ENCODE results near the gene RIN1. TPM values are rescaled to one million over a fixed set of nuclear protein-coding genes. Genes with fewer than 3 reads are reported as not detected.

Gene RIN1
- polyA plus RNA-seq, 1 donor (not counting 4 experiments of a cell fraction or from before 2014, with no cell fraction given): 10.6 TPM

DNA sequence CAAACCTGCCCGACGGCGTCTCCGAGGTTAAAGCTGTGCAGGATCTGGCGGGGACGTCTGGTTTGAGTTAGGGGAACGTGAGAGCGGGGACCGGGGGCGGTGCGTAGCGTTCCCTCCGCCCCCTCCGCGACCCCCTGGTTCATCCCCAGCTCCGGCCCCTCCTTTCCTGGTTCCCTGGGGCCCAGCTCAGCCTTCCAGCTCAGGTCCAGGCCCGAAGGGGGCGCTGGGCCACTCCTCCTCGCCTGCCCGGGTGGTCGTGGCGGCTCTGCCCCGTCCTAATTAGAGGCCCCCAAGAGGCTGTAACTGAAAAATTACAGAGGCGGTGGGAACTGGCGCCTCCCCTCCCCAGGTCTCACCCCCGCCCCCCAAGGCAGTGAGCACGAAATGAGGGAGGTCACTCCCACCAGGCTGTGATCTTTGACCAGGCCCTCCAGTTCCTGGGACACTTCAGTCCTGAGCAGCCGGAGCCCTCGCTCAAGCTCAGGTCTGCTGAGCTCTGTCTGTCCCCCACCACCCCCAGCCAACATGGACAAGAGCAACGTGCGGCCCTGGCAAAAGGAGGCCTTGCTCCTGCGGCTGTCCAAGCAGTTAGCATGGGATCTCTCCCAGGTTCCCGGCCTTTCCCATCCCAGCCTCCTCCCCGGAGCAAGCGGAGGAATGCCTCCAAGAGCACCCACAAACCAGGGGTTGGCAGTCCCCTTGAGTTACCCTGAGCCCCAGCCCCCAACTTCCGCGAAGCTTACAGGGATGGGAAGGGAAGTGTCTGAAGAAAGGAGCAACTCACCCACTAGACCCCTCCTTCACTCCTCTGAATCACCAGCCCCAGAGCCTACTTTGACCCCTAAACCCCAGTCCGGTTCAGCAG lies 22.7 kb downstream of the RIN1 start:
- dilution Hi-C loops (cut with MboI; ENCODE audit: extremely low pct_ligation_motif_present, low sequenced_read_pairs): no loop called here
- FAIRE-seq (no peak), DNase-seq (ENCODE audit: low read depth, low spot score) (no peak)
- peak overlapping the region; percentile 31 for H3K27ac ChIP-seq (ENCODE audit: control insufficient read depth, insufficient read depth, low read length)
- H4K20me1 ChIP-seq (ENCODE audit: control insufficient read depth, extremely low read depth, insufficient read depth, low read length): no peaks in the 10 kb centered on the region
- no peaks in the 10 kb centered on the region for H3K9me1 ChIP-seq (ENCODE audit: control insufficient read depth, extremely low read depth, insufficient read depth, low read length)
- TF ChIP-seq, protein P1, sequence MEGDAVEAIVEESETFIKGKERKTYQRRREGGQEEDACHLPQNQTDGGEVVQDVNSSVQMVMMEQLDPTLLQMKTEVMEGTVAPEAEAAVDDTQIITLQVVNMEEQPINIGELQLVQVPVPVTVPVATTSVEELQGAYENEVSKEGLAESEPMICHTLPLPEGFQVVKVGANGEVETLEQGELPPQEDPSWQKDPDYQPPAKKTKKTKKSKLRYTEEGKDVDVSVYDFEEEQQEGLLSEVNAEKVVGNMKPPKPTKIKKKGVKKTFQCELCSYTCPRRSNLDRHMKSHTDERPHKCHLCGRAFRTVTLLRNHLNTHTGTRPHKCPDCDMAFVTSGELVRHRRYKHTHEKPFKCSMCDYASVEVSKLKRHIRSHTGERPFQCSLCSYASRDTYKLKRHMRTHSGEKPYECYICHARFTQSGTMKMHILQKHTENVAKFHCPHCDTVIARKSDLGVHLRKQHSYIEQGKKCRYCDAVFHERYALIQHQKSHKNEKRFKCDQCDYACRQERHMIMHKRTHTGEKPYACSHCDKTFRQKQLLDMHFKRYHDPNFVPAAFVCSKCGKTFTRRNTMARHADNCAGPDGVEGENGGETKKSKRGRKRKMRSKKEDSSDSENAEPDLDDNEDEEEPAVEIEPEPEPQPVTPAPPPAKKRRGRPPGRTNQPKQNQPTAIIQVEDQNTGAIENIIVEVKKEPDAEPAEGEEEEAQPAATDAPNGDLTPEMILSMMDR (optimal IDR thresholded peaks at IDR 0.05 in 1 of 3, IDR thresholded peaks at IDR 0.05 in 1 of 3, conservative IDR thresholded peaks at IDR 0.05 in 1 of 3; ENCODE audit: extremely low read depth in 1 of 3, insufficient read depth in 2 of 3, low read length in 3 of 3): no peak
- TF ChIP-seq EZH2 (IDR thresholded peaks at IDR 0.05; ENCODE audit: low read length): no peak
- H3K36me3 ChIP-seq (ENCODE audit: control insufficient read depth in 2 of 2, extremely low read depth in 1 of 2, insufficient read depth in 2 of 2, low read length in 2 of 2): no peaks in the 10 kb centered on the region
- peak overlapping the region in 1 of 3 experiments; percentile 46 for H3K4me3 ChIP-seq (ENCODE audit: control insufficient read depth in 2 of 3, extremely low read depth in 1 of 3, insufficient read depth in 2 of 3, low read depth in 1 of 3, low read length in 3 of 3)
- H3K79me2 ChIP-seq (ENCODE audit: control insufficient read depth, insufficient read depth, low read length): no peaks in the 10 kb centered on the region
- peaks cover 16% of the 10 kb centered on the region for H3K27me3 ChIP-seq (ENCODE audit: control insufficient read depth, extremely low read depth, insufficient read depth, low read length)
- peaks cover 13% of the 10 kb centered on the region for H3K4me1 ChIP-seq (ENCODE audit: control insufficient read depth, extremely low read depth, insufficient read depth, low read length)
- no peaks in the 10 kb centered on the region for H3K9me3 ChIP-seq (ENCODE audit: control insufficient read depth, low read depth, low read length)
- peak overlapping the region; percentile 77 for H3K4me2 ChIP-seq (ENCODE audit: control insufficient read depth, extremely low read depth, insufficient read depth, low read depth, low read length)
- H3K9ac ChIP-seq (ENCODE audit: control insufficient read depth, extremely low read depth, insufficient read depth, low read length): peak overlapping the region; percentile 54
- H2AFZ ChIP-seq (ENCODE audit: control insufficient read depth, low read length): peak overlapping the region; percentile 86

DNA sequence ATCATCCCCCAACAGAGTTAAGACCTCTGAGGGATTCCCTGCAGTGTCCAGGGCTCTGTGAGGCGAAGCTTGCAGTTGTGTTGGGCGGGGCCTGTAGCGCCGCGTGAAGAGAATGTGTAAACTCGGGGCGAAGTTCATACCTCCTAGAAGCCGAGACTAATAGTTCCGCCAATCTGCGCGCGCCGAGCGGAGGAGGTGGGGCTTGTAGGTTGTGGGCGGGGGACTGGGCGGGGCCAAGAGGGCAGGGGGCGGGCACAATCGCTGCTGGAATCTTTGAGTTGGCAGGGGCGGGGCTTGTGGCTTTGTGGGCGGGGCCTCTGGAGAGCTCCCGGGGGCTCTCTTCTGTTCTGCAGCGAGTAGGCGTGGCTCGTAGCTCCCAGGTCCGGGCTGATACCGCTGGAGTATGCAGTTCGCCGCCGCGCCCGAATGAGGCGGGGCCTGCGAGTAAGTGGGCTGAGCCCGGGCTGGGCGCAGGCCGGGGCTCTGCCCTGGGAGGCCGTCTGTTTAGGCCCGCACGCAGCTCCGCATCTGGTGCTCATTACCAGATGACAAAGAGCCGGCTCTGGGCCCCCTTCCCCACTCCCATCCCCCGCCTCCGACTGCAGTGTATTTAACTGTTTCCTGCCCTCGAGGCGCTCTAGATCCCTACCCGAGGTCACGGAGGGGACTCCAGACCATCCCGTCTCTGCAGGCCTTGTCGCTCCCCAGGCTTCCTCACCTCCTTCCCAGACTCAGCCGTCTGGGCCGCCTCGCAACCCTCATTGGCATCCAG lies 23.5 kb downstream of the RIN1 start:
- H3K4me1 ChIP-seq (ENCODE audit: control insufficient read depth, extremely low read depth, insufficient read depth, low read length): peaks cover 5% of the 10 kb centered on the region
- H3K9me1 ChIP-seq (ENCODE audit: control insufficient read depth, extremely low read depth, insufficient read depth, low read length): no peaks in the 10 kb centered on the region
- no peaks in the 10 kb centered on the region for H4K20me1 ChIP-seq (ENCODE audit: control insufficient read depth, extremely low read depth, insufficient read depth, low read length)
- H3K9me3 ChIP-seq (ENCODE audit: control insufficient read depth, low read depth, low read length): no peaks in the 10 kb centered on the region
- dilution Hi-C loops (cut with MboI; ENCODE audit: extremely low pct_ligation_motif_present, low sequenced_read_pairs): no loop called here
- peak overlapping the region; percentile 72 for H3K27ac ChIP-seq (ENCODE audit: control insufficient read depth, insufficient read depth, low read length)
- DNase-seq (ENCODE audit: low read depth, low spot score): peak; percentile 93
- TF ChIP-seq, protein P1 (optimal IDR thresholded peaks at IDR 0.05 in 1 of 3, IDR thresholded peaks at IDR 0.05 in 1 of 3, conservative IDR thresholded peaks at IDR 0.05 in 1 of 3; ENCODE audit: extremely low read depth in 1 of 3, insufficient read depth in 2 of 3, low read length in 3 of 3): no peak
- no peak for TF ChIP-seq EZH2 (IDR thresholded peaks at IDR 0.05; ENCODE audit: low read length)
- peak overlapping the region; percentile 76 for H3K9ac ChIP-seq (ENCODE audit: control insufficient read depth, extremely low read depth, insufficient read depth, low read length)
- H3K4me2 ChIP-seq (ENCODE audit: control insufficient read depth, extremely low read depth, insufficient read depth, low read depth, low read length): peak overlapping the region; percentile 95
- FAIRE-seq: peak; percentile 29
- peak overlapping the region; percentile 97 for H2AFZ ChIP-seq (ENCODE audit: control insufficient read depth, low read length)
- H3K27me3 ChIP-seq (ENCODE audit: control insufficient read depth, extremely low read depth, insufficient read depth, low read length): peaks cover 16% of the 10 kb centered on the region
- no peaks in the 10 kb centered on the region for H3K36me3 ChIP-seq (ENCODE audit: control insufficient read depth in 2 of 2, extremely low read depth in 1 of 2, insufficient read depth in 2 of 2, low read length in 2 of 2)
- H3K79me2 ChIP-seq (ENCODE audit: control insufficient read depth, insufficient read depth, low read length): no peaks in the 10 kb centered on the region
- peak overlapping the region; percentile 48 to 86 (median 70) for H3K4me3 ChIP-seq (ENCODE audit: control insufficient read depth in 2 of 3, extremely low read depth in 1 of 3, insufficient read depth in 2 of 3, low read depth in 1 of 3, low read length in 3 of 3)

All from keratinocyte (primary cell).